HEK293T (cell line): ENCODE results near the gene TBX18.

Experiments used
- FOXA1 ChIP-seq: fragments of 450-650 bp; IDR thresholded peaks from 2 replicates; pipeline ENCODE4 v1.6.1; 2016; ENCODE audit warnings: mild to moderate bottlenecking
- FOXK2 ChIP-seq: fragments of 450-650 bp; IDR thresholded peaks from 2 replicates; pipeline ENCODE4 v1.6.1; 2016; ENCODE audit warnings: mild to moderate bottlenecking
- SP1 ChIP-seq: fragments of 450-650 bp; IDR thresholded peaks from 2 replicates; pipeline ENCODE4 v1.6.1; 2017

DNA sequence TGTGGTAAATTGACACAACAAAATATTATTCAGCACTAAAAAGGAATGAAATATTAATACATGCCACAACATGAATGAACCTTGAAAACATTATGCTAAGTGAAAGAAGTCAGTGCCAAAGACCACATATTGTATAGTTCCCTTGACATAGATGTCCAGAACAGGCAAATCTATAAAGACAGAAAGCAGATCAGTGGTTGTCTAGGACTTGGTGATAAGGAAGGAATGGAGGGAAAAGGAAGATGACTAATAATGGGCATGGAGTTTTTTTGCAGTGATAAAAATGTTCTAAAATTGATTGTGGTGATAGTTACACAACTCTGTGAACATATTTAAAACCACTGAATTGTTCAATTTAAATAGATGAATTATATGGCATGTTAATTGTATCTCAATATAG is 32.5 kb downstream of the TBX18 start:
- no peak for TF ChIP-seq FOXA1
- no peak for TF ChIP-seq FOXK2
- no peak for TF ChIP-seq SP1
